Thymus (tissue), 11 donors: ENCODE data around the gene TNRC18. TPM values are rescaled to one million over a fixed set of nuclear protein-coding genes. Genes with fewer than 3 reads are reported as not detected.
A peak's percentile ranks its signal among the peaks of the same experiment; 100 is the strongest.

Source experiments
- DNase-seq, 9 donors: peaks; one replicate each; pipeline ENCODE4 v3.0.0-alpha.2; 2013; ENCODE audit warnings: low spot score in 9 of 9, low read depth in 6 of 9, missing footprints in 1 of 9
- H3K27ac ChIP-seq, 2 donors: one replicate each; pipeline ENCODE4 v1.5.1; 2013; ENCODE audit warnings: control low read depth in 1 of 2, low read depth in 1 of 2, low read length in 1 of 2, mild to moderate bottlenecking in 1 of 2, moderate library complexity in 1 of 2
- H3K27me3 ChIP-seq, 2 donors: one replicate each; pipeline ENCODE4 v1.5.1; 2013; ENCODE audit warnings: low read length in 1 of 2; ENCODE audit not compliant: control insufficient read depth in 2 of 2, insufficient read depth in 1 of 2
- H3K36me3 ChIP-seq, 2 donors: one replicate each; pipeline ENCODE4 v1.5.1; 2013; ENCODE audit warnings: low read length in 1 of 2, mild to moderate bottlenecking in 1 of 2, moderate library complexity in 1 of 2; ENCODE audit not compliant: control insufficient read depth in 2 of 2, insufficient read depth in 2 of 2
- H3K4me1 ChIP-seq, 2 donors: one replicate each; pipeline ENCODE4 v1.5.1; 2013; ENCODE audit warnings: low read length in 2 of 2; ENCODE audit not compliant: control insufficient read depth in 2 of 2, insufficient read depth in 2 of 2
- H3K4me3 ChIP-seq, 2 donors: one replicate each; pipeline ENCODE4 v1.5.1; 2013; ENCODE audit warnings: low read length in 2 of 2, control low read depth in 1 of 2, mild to moderate bottlenecking in 1 of 2
- H3K9me3 ChIP-seq, 2 donors: one replicate each; pipeline ENCODE4 v1.5.1; 2013; ENCODE audit warnings: low read length in 1 of 2, mild to moderate bottlenecking in 1 of 2; ENCODE audit not compliant: control insufficient read depth in 2 of 2, insufficient read depth in 1 of 2
- WGBS: extraction: QIAGEN DNeasy Blood & Tissue Kit; methylation state at CpG from one replicate; pipeline ENCODE4 v1.1.7; 2013; 5-methylcytosine and 5-hydroxymethylcytosine counted together
- polyA plus RNA-seq: library from polyadenylated mRNA; stranded (reverse); fragments of 200-250 nt; gene quantifications from one replicate; pipeline ENCODE4 v1.2.3, GENCODE V29; 2013
- total RNA-seq: library from RNA; stranded (reverse); fragments of 120-200 nt; gene quantifications from one replicate; pipeline ENCODE4 v1.2.4, GENCODE V29; 2013
- donor health status: healthy.

The TNRC18 gene
- total and polyA plus RNA-seq, 2 donors, result 8.5 to 26.2 TPM

- H3K27me3 ChIP-seq, result no peaks in the 10 kb centered on the region
- H3K9me3 ChIP-seq, result peaks cover 0 to 3% of the 10 kb centered on the region in 2 donors
- H3K4me3 ChIP-seq, result no peak overlapping the region
- peak overlapping the region; percentile 37 to 86 for H3K27ac ChIP-seq
- H3K36me3 ChIP-seq, result peaks cover 15 to 17% of the 10 kb centered on the region in 2 donors
- peak in 1 of 9 donors; percentile 22 for DNase-seq
- WGBS, result 76% methylated on average over 7 of the region's 7 CpGs
- H3K4me1 ChIP-seq, result peaks cover 0 to 16% of the 10 kb centered on the region in 2 donors
Measured at GRCh38 chr7:5397736-5398135, 25.9 kb downstream of the TNRC18 start.

- H3K27me3 ChIP-seq, result no peaks in the 10 kb centered on the region
- peaks cover 17 to 19% of the 10 kb centered on the region in 2 donors for H3K36me3 ChIP-seq
- 6% methylated on average over 30 of the region's 30 CpGs for WGBS
- H3K27ac ChIP-seq, result peak overlapping the region; percentile 86
- H3K4me3 ChIP-seq, result peak overlapping the region; percentile 84 to 90
- H3K9me3 ChIP-seq, result peaks cover 0 to 3% of the 10 kb centered on the region in 2 donors
- H3K4me1 ChIP-seq, result peaks cover 0 to 16% of the 10 kb centered on the region in 2 donors
- DNase-seq, result peak; percentile 55 to 92 (median 70)
Measured at GRCh38 chr7:5396999-5397663, 26.5 kb downstream of the TNRC18 start.

GRCh38 chr7:5396542-5396941, 27.1 kb downstream of the TNRC18 start:
- peaks cover 18 to 25% of the 10 kb centered on the region in 2 donors for H3K36me3 ChIP-seq
- H3K4me3 ChIP-seq, result peak overlapping the region; percentile 84 to 90
- no peaks in the 10 kb centered on the region for H3K27me3 ChIP-seq
- DNase-seq, result peak in 8 of 9 donors; percentile 38 to 84 (median 56)
- WGBS, result 23% methylated on average over 6 of the region's 6 CpGs
- H3K27ac ChIP-seq, result peak overlapping the region; percentile 86
- peaks cover 0 to 3% of the 10 kb centered on the region in 2 donors for H3K9me3 ChIP-seq
- peaks cover 0 to 16% of the 10 kb centered on the region in 2 donors for H3K4me1 ChIP-seq

GRCh38 chr7:5395246-5395645, 28.4 kb downstream of the TNRC18 start:
- Histone ChIP-seq H3K9me3 (peaks cover 0 to 3% of the 10 kb centered on the region in 2 donors), H3K27ac (no peak overlapping the region), H3K27me3 (no peaks in the 10 kb centered on the region), H3K4me1 (peaks cover 0 to 16% of the 10 kb centered on the region in 2 donors), H3K4me3 (no peak overlapping the region), H3K36me3 (peaks cover 26 to 35% of the 10 kb centered on the region in 2 donors)
- 87% methylated on average over 15 of the region's 15 CpGs for WGBS
- DNase-seq, result no peak

GRCh38 chr7:5394264-5395105, 29.1 kb downstream of the TNRC18 start:
- no peak overlapping the region for H3K27ac ChIP-seq
- H3K4me3 ChIP-seq, result no peak overlapping the region
- H3K36me3 ChIP-seq, result peaks cover 34 to 42% of the 10 kb centered on the region in 2 donors
- H3K4me1 ChIP-seq, result peaks cover 0 to 16% of the 10 kb centered on the region in 2 donors
- H3K27me3 ChIP-seq, result no peaks in the 10 kb centered on the region
- DNase-seq, result no peak
- WGBS, result 94% methylated on average over 33 of the region's 33 CpGs
- H3K9me3 ChIP-seq, result peaks cover 0 to 3% of the 10 kb centered on the region in 2 donors

- H3K36me3 ChIP-seq, result peaks cover 37 to 50% of the 10 kb centered on the region in 2 donors
- no peaks in the 10 kb centered on the region for H3K27me3 ChIP-seq
- WGBS, result 97% methylated on average over 8 of the region's 8 CpGs
- peaks cover 0 to 16% of the 10 kb centered on the region in 2 donors for H3K4me1 ChIP-seq
- DNase-seq, result no peak
- H3K9me3 ChIP-seq, result peaks cover 0 to 3% of the 10 kb centered on the region in 2 donors
- H3K27ac ChIP-seq, result no peak overlapping the region
- no peak overlapping the region for H3K4me3 ChIP-seq
Measured at GRCh38 chr7:5393748-5394147, 29.9 kb downstream of the TNRC18 start.

GRCh38 chr7:5393328-5393727, 30.3 kb downstream of the TNRC18 start:
- peaks cover 0 to 16% of the 10 kb centered on the region in 2 donors for H3K4me1 ChIP-seq
- peaks cover 37 to 54% of the 10 kb centered on the region in 2 donors for H3K36me3 ChIP-seq

GRCh38 chr7:5390918-5391317, 32.7 kb downstream of the TNRC18 start:
- no peak for DNase-seq
- H3K27ac ChIP-seq, result no peak overlapping the region
- H3K36me3 ChIP-seq, result peaks cover 56 to 73% of the 10 kb centered on the region in 2 donors
- H3K9me3 ChIP-seq, result no peaks in the 10 kb centered on the region
- no peaks in the 10 kb centered on the region for H3K27me3 ChIP-seq
- no peak overlapping the region for H3K4me3 ChIP-seq
- no peaks in the 10 kb centered on the region for H3K4me1 ChIP-seq
- 96% methylated on average over 7 of the region's 7 CpGs for WGBS

More at GRCh38 chr7:5393328-5393727, 30.3 kb downstream of the TNRC18 start:
- H3K9me3 ChIP-seq, result peaks cover 0 to 3% of the 10 kb centered on the region in 2 donors
- no peaks in the 10 kb centered on the region for H3K27me3 ChIP-seq
- H3K4me3 ChIP-seq, result no peak overlapping the region
- no peak overlapping the region for H3K27ac ChIP-seq
- no peak for DNase-seq
- 95% methylated on average over 9 of the region's 9 CpGs for WGBS
